Measurements from ENCODE around the gene PTPRN2. TPM values are rescaled to one million over a fixed set of nuclear protein-coding genes. Genes with fewer than 3 reads are reported as not detected.

Gene PTPRN2
- total and polyA plus RNA-seq, 9 of the 15 experiments (the other 6 are each of a cell fraction or from before 2014, with no cell fraction given), result not detected

DNA sequence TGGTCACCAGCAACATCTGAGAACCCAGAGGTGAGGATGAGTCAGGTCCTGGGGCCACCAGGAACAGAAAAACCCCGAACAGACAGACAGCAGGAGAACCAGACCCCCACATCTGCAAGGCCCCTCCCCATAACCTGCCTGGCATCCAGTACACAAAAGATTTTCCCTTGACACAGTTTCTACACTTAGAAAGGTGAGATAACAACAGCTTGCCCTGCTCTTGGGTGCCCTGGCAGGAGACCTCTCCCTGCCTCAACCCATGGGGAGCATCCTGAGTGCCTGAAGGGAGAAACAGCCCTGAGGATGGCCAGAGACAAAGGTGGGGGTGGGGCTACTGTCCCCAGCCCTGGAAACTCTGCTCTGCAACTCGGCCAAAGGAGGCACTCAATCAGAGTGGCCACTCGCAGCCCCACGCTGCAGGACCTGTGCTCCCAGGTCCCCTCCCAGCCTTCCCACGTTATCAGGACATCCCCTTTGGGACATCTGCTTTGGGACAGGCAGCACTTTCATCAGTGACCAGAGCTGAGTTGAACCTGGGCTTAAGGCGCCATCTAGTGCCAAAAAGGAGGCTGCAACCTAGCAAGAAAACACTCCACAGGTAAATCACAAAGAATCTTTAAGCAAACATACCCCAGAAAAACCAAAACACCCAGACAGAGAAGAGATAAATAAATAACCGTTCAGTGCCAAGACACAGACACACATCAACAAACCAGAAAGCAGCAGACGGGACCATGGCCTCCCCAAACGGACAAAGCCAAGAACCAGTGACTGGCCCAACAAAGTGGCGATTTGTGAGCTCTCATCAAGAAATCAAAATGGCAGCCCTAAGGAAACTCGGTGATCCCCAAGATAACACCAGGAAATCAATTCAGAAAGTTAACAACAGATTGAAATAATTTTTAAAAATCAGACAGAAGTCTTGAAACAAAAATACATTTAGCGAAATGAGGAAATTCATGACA lies 233.7 kb downstream of the PTPRN2 start (continued):
- TF ChIP-seq, protein P1, sequence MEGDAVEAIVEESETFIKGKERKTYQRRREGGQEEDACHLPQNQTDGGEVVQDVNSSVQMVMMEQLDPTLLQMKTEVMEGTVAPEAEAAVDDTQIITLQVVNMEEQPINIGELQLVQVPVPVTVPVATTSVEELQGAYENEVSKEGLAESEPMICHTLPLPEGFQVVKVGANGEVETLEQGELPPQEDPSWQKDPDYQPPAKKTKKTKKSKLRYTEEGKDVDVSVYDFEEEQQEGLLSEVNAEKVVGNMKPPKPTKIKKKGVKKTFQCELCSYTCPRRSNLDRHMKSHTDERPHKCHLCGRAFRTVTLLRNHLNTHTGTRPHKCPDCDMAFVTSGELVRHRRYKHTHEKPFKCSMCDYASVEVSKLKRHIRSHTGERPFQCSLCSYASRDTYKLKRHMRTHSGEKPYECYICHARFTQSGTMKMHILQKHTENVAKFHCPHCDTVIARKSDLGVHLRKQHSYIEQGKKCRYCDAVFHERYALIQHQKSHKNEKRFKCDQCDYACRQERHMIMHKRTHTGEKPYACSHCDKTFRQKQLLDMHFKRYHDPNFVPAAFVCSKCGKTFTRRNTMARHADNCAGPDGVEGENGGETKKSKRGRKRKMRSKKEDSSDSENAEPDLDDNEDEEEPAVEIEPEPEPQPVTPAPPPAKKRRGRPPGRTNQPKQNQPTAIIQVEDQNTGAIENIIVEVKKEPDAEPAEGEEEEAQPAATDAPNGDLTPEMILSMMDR (IDR thresholded peaks at IDR 0.05 in 2 of 3, conservative IDR thresholded peaks at IDR 0.05 in 1 of 3; ENCODE audit: insufficient read depth in 2 of 3, low read depth in 1 of 3, low read length in 3 of 3), result peak; percentile 80 to 92 (median 89)
- TF ChIP-seq THAP7 (CRISPR knock-in tag; IDR thresholded peaks at IDR 0.05) (no peak), HDAC1 (IDR thresholded peaks at IDR 0.05) (no peak), MCM5 (IDR thresholded peaks at IDR 0.05; ENCODE audit: low read depth) (no peak), DMBX1 (CRISPR knock-in tag; IDR thresholded peaks at IDR 0.05; ENCODE audit: borderline replicate concordance) (no peak)
- TF ChIP-seq, protein P2, sequence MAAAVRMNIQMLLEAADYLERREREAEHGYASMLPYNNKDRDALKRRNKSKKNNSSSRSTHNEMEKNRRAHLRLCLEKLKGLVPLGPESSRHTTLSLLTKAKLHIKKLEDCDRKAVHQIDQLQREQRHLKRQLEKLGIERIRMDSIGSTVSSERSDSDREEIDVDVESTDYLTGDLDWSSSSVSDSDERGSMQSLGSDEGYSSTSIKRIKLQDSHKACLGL (CRISPR knock-in tag; IDR thresholded peaks at IDR 0.05; ENCODE audit: borderline replicate concordance, poor library complexity, severe bottlenecking), result no peak
- TF ChIP-seq, protein P3, sequence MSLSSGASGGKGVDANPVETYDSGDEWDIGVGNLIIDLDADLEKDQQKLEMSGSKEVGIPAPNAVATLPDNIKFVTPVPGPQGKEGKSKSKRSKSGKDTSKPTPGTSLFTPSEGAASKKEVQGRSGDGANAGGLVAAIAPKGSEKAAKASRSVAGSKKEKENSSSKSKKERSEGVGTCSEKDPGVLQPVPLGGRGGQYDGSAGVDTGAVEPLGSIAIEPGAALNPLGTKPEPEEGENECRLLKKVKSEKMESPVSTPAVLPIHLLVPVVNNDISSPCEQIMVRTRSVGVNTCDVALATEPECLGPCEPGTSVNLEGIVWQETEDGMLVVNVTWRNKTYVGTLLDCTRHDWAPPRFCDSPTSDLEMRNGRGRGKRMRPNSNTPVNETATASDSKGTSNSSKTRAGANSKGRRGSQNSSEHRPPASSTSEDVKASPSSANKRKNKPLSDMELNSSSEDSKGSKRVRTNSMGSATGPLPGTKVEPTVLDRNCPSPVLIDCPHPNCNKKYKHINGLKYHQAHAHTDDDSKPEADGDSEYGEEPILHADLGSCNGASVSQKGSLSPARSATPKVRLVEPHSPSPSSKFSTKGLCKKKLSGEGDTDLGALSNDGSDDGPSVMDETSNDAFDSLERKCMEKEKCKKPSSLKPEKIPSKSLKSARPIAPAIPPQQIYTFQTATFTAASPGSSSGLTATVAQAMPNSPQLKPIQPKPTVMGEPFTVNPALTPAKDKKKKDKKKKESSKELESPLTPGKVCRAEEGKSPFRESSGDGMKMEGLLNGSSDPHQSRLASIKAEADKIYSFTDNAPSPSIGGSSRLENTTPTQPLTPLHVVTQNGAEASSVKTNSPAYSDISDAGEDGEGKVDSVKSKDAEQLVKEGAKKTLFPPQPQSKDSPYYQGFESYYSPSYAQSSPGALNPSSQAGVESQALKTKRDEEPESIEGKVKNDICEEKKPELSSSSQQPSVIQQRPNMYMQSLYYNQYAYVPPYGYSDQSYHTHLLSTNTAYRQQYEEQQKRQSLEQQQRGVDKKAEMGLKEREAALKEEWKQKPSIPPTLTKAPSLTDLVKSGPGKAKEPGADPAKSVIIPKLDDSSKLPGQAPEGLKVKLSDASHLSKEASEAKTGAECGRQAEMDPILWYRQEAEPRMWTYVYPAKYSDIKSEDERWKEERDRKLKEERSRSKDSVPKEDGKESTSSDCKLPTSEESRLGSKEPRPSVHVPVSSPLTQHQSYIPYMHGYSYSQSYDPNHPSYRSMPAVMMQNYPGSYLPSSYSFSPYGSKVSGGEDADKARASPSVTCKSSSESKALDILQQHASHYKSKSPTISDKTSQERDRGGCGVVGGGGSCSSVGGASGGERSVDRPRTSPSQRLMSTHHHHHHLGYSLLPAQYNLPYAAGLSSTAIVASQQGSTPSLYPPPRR (CRISPR knock-in tag; IDR thresholded peaks at IDR 0.05; ENCODE audit: borderline replicate concordance), result no peak
- TF ChIP-seq, protein P4, sequence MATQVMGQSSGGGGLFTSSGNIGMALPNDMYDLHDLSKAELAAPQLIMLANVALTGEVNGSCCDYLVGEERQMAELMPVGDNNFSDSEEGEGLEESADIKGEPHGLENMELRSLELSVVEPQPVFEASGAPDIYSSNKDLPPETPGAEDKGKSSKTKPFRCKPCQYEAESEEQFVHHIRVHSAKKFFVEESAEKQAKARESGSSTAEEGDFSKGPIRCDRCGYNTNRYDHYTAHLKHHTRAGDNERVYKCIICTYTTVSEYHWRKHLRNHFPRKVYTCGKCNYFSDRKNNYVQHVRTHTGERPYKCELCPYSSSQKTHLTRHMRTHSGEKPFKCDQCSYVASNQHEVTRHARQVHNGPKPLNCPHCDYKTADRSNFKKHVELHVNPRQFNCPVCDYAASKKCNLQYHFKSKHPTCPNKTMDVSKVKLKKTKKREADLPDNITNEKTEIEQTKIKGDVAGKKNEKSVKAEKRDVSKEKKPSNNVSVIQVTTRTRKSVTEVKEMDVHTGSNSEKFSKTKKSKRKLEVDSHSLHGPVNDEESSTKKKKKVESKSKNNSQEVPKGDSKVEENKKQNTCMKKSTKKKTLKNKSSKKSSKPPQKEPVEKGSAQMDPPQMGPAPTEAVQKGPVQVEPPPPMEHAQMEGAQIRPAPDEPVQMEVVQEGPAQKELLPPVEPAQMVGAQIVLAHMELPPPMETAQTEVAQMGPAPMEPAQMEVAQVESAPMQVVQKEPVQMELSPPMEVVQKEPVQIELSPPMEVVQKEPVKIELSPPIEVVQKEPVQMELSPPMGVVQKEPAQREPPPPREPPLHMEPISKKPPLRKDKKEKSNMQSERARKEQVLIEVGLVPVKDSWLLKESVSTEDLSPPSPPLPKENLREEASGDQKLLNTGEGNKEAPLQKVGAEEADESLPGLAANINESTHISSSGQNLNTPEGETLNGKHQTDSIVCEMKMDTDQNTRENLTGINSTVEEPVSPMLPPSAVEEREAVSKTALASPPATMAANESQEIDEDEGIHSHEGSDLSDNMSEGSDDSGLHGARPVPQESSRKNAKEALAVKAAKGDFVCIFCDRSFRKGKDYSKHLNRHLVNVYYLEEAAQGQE (IDR thresholded peaks at IDR 0.05; ENCODE audit: borderline replicate concordance), result peak; percentile 75
- TF ChIP-seq, protein P4 (CRISPR knock-in tag; IDR thresholded peaks at IDR 0.05; ENCODE audit: low read depth), result no peak
